ENCODE data around the gene FNDC10. TPM values are rescaled to one million over a fixed set of nuclear protein-coding genes. Genes with fewer than 3 reads are reported as not detected.

FNDC10 gene
- total RNA-seq, 4 donors from 2014 or later, result 9.0 to 26.2 (median 24.5) TPM

DNA sequence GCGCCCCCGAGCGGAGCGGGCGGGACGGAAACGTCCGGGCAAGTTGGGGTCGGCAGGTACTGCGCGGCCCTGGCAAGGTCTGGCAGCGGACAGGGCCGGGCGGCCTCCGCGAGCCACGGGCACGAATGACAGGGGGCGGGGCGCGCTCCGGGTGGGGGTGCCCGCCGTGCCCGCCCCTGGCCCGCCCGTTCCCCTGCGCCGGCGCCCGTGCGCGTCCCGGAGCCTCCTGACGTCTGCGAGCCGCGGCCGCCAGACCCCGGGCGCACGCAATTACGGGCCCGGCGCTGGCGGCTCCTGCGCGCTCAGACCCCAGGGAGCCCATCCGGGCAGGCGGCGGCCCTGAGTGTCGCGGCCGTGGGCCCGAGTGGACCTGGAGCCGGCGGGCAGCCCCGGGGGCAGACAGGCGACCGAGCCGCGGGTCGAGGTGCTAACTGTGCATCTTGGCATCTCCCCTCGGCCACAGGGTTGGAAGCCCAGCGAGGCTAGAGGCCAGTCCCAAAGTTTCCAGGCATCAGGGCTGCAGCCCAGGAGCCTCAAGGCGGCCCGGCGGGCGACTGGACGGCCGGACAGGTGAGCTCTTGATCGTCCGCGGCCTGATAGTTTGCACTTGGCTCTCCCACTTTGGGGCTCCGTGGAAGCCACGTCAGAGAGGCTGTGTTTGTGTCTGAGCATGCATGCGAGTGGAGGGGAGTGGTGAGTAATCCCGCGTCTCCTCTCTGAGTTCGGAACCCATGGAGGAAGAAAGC, 16.3 kb upstream of the FNDC10 start:
- peak overlapping the region; percentile 99 for H3K27ac ChIP-seq
- H3K4me3 ChIP-seq, result peak overlapping the region; percentile 96
- DNase-seq (ENCODE audit: low spot score in 2 of 2), result peak in 1 of 2 donors; percentile 77
- WGBS, result 5% methylated on average over 23 of the region's 80 CpGs
- TF ChIP-seq EP300 (IDR thresholded peaks at IDR 0.05) (no peak), POLR2A (IDR thresholded peaks at IDR 0.05) (no peak), POLR2AphosphoS5 (IDR thresholded peaks at IDR 0.05) (no peak)
- H3K36me3 ChIP-seq, result peaks cover 8% of the 10 kb centered on the region
- peaks cover 31% of the 10 kb centered on the region for H3K4me1 ChIP-seq
- no peaks in the 10 kb centered on the region for H3K27me3 ChIP-seq
- H3K9me3 ChIP-seq, result no peaks in the 10 kb centered on the region

DNA sequence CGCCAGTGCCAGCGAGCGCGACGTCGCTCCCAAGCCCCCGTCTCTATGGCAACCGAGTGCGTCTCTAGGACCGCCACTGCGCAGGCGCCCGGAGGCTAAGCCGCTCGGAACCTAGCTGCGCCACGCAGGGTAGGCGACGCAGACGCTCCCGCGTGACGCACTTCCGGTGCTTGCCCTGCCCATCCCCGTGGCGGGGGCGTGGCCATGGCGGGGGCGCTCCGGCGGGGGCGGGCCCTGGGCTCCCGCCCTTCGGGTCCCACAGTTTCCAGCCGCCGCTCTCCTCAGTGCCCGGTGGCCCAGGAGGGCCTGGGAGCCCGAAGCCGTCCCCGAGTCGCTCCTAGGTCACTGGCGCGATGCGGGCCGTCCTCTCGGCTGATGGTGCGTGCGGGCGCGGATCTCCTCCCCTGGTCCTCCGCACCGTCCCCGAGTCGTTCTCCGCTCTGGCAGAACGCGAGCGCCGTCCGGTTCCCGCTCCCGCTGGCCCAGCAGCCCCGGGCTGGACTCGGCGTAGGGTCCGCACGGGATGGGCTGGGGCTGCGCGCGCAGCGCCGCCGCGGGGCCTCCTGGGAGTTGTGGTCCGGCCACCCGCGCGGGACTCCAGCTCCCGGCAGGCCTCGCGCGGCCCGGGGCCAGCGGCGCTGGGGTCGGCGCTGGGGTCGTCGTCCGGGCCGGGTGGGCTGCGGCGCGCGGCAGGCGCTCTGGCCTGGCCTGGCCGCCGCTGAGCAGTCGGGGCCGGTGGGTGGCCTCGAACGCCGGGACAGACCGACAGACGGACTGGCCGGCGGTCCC, 15.5 kb upstream of the FNDC10 start, which contains the start of gene MIB2:
MIB2 (plus strand) TSS at position 245 of the 789 bp plus-strand sequence. CDS start 7,953 bp downstream, outside the sequence.
- no peak for TF ChIP-seq EP300 (IDR thresholded peaks at IDR 0.05)
- TF ChIP-seq POLR2A (IDR thresholded peaks at IDR 0.05), result peak in 1 of 2 donors; percentile 42
- TF ChIP-seq, protein P1, sequence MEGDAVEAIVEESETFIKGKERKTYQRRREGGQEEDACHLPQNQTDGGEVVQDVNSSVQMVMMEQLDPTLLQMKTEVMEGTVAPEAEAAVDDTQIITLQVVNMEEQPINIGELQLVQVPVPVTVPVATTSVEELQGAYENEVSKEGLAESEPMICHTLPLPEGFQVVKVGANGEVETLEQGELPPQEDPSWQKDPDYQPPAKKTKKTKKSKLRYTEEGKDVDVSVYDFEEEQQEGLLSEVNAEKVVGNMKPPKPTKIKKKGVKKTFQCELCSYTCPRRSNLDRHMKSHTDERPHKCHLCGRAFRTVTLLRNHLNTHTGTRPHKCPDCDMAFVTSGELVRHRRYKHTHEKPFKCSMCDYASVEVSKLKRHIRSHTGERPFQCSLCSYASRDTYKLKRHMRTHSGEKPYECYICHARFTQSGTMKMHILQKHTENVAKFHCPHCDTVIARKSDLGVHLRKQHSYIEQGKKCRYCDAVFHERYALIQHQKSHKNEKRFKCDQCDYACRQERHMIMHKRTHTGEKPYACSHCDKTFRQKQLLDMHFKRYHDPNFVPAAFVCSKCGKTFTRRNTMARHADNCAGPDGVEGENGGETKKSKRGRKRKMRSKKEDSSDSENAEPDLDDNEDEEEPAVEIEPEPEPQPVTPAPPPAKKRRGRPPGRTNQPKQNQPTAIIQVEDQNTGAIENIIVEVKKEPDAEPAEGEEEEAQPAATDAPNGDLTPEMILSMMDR (IDR thresholded peaks at IDR 0.05), result no peak
- TF ChIP-seq POLR2AphosphoS5 (IDR thresholded peaks at IDR 0.05), result peak; percentile 27 to 94 (median 46)
- peaks cover 8% of the 10 kb centered on the region for H3K36me3 ChIP-seq
- 0% methylated on average over 1 of the region's 107 CpGs for WGBS
- H3K4me3 ChIP-seq, result peak within 1 kb of the TSS; percentile 96
- H3K9me3 ChIP-seq, result no peaks in the 10 kb centered on the region
- H3K27ac ChIP-seq, result peak within 1 kb of the TSS; percentile 99
- H3K4me1 ChIP-seq, result peaks cover 31% of the 10 kb centered on the region
- H3K27me3 ChIP-seq, result no peaks in the 10 kb centered on the region
- peak; percentile 97 for DNase-seq (ENCODE audit: low spot score in 2 of 2)

DNA sequence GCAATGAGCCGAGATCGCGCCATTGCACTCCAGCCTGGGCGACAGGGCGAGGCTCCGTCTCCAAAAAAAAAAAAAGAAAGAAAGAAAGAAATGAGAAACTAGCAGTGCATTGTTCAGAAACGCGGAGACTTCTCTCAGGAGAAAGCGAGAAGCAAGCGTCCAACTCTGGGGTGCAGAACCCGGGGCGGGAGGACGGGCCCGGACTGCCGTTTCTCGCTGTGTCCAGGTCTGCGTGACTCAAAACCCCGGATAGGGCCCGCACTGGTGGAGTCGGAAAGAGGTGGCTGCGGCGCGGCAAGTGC, 15.0 kb upstream of the FNDC10 start:
- Histone ChIP-seq H3K27me3 (no peaks in the 10 kb centered on the region), H3K9me3 (no peaks in the 10 kb centered on the region), H3K4me3 (peak overlapping the region; percentile 96), H3K27ac (peak overlapping the region; percentile 99), H3K4me1 (peaks cover 31% of the 10 kb centered on the region), H3K36me3 (peaks cover 8% of the 10 kb centered on the region)
- TF ChIP-seq EP300 (IDR thresholded peaks at IDR 0.05) (no peak), POLR2AphosphoS5 (IDR thresholded peaks at IDR 0.05) (no peak), POLR2A (IDR thresholded peaks at IDR 0.05) (no peak)
- TF ChIP-seq, protein P1 (IDR thresholded peaks at IDR 0.05), result no peak
- DNase-seq (ENCODE audit: low spot score in 2 of 2), result no peak
- WGBS, result under 1% methylated on average over 19 of the region's 23 CpGs

DNA sequence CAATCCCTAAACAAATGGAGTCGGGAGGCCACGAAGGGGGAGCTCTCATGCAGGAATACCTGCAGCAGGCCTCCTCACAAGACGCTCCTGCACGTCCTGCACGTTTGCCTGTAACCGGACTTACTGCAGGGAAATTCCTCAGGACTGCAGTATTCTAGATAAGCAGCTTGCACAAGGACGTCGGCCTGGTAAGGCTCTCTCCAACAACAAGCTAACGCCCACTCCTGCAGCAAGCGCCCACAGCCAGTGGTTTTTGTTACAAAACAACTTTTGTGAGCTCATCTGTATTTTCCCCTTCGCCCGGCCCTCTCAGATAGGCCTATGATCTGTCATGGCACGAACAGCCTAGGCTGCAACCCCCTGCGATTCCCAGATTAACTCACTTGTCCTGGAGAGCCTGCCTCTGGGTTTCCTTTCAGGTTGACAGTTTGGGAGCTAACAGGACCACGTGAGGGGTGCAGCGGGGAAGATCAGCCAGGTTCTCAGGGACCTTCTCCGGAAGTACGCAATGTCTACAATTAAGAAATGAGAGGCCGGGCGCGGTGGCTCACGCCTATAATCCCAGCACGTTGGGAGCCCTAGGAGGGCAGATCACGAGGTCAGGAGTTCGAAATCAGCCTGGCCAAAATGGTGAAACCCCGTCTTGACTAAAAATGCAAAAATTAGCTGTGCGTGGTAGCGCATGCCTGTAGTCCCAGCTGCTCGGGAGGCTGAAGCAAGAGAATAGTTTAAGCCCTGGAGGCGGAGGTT, 14.4 kb upstream of the FNDC10 start:
- H3K9me3 ChIP-seq, result no peaks in the 10 kb centered on the region
- peak overlapping the region; percentile 96 for H3K4me3 ChIP-seq
- peak overlapping the region; percentile 99 for H3K27ac ChIP-seq
- WGBS, result 8% methylated on average over 26 of the region's 30 CpGs
- DNase-seq (ENCODE audit: low spot score in 2 of 2), result peak in 1 of 2 donors; percentile 84
- peaks cover 8% of the 10 kb centered on the region for H3K36me3 ChIP-seq
- H3K27me3 ChIP-seq, result no peaks in the 10 kb centered on the region
- TF ChIP-seq, protein P1 (IDR thresholded peaks at IDR 0.05), result no peak
- TF ChIP-seq POLR2A (IDR thresholded peaks at IDR 0.05), result no peak
- peaks cover 31% of the 10 kb centered on the region for H3K4me1 ChIP-seq

DNA sequence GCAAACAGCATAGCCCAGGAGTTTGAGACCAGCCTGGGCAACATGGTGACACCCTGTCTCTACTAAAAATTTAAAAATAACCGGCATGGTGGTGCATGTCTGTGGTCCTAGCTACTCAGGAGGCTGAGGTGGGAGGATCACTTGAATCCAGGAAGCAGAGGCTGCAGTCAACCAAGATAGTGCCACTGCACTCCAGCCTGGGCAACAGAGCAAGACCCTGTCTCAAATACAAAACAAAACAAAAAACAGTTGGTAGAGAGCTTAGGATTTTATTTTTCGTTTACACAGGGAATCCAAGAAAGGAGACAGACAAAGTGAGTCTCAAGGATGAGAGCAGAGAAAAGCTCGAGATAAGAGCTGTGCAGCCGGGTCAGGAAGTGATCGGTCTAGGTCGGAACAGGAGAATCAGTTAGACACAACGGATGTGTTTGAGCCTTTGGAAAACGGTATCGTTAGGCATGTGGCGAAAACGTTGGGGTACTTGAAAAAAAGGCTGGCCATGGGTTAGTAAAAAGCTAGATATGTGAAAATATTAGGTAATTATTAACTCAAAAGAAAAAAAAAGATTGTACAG, 13.7 kb upstream of the FNDC10 start:
- Histone ChIP-seq H3K36me3 (peaks cover 8% of the 10 kb centered on the region), H3K27ac (no peak overlapping the region), H3K4me3 (peak overlapping the region; percentile 96), H3K9me3 (no peaks in the 10 kb centered on the region), H3K27me3 (no peaks in the 10 kb centered on the region), H3K4me1 (peaks cover 31% of the 10 kb centered on the region)
- 75% methylated on average over 11 of the region's 11 CpGs for WGBS
- TF ChIP-seq EP300 (IDR thresholded peaks at IDR 0.05), result no peak
- no peak for TF ChIP-seq POLR2A (IDR thresholded peaks at IDR 0.05)
- TF ChIP-seq POLR2AphosphoS5 (IDR thresholded peaks at IDR 0.05), result no peak
- TF ChIP-seq, protein P1 (IDR thresholded peaks at IDR 0.05), result no peak
- DNase-seq (ENCODE audit: low spot score in 2 of 2), result no peak

All from suprapubic skin (tissue), 4 donors.